Activated gamma-delta T cell (primary cell): ENCODE results near the gene TPPP3.
"Not testable (repeated sequence)": the region's sequence is repeated elsewhere in the genome, so short reads cannot be mapped to it uniquely, and the experiment has no call there.

Experiments used
- DNase-seq: peaks from one replicate; lab custom pipeline; 2025; lab: John Stamatoyannopoulos, UW

TPPP3 gene

GRCh38 chr16:67426022-67426421 lies 32.7 kb upstream of the TPPP3 start:
- DNase-seq, result no peak

- no peak for DNase-seq
These were observed 32.3 kb upstream of the TPPP3 start for GRCh38 chr16:67425580-67425979.

- DNase-seq, result no peak
These were observed 31.8 kb upstream of the TPPP3 start for GRCh38 chr16:67425061-67425460.

- DNase-seq, result no peak
These were observed 30.9 kb upstream of the TPPP3 start for GRCh38 chr16:67424261-67424615.

GRCh38 chr16:67423611-67424260 lies 30.4 kb upstream of the TPPP3 start:
- DNase-seq, result no peak

GRCh38 chr16:67423015-67423414 lies 29.7 kb upstream of the TPPP3 start:
- no peak for DNase-seq

GRCh38 chr16:67421030-67421429 lies 27.7 kb upstream of the TPPP3 start:
- no peak for DNase-seq

GRCh38 chr16:67419931-67420330 lies 26.6 kb upstream of the TPPP3 start:
- no peak for DNase-seq

GRCh38 chr16:67419502-67419901 lies 26.2 kb upstream of the TPPP3 start:
- DNase-seq, result no peak

GRCh38 chr16:67417333-67418061 lies 24.2 kb upstream of the TPPP3 start:
- DNase-seq, result no peak

- peak; percentile 32 for DNase-seq
These were observed 22.8 kb upstream of the TPPP3 start, which contains the start of gene ZDHHC1 for GRCh38 chr16:67415872-67416793. Gene ZDHHC1 (minus strand): TSS chr16:67416477. CDS start chr16:67407775, 8,702 bp downstream.

- DNase-seq, result not testable (repeated sequence)
These were observed 22.1 kb upstream of the TPPP3 start for GRCh38 chr16:67415421-67415820.

- no peak for DNase-seq
These were observed 20.9 kb upstream of the TPPP3 start for GRCh38 chr16:67413978-67414911.

- no peak for DNase-seq
These were observed 19.0 kb upstream of the TPPP3 start for GRCh38 chr16:67412294-67412693.

GRCh38 chr16:67411339-67411738 lies 18.0 kb upstream of the TPPP3 start:
- no peak for DNase-seq

- no peak for DNase-seq
These were observed 16.3 kb upstream of the TPPP3 start for GRCh38 chr16:67409631-67410030.

- DNase-seq, result no peak
These were observed 14.6 kb upstream of the TPPP3 start for GRCh38 chr16:67407788-67408452.

- no peak for DNase-seq
These were observed 14.0 kb upstream of the TPPP3 start for GRCh38 chr16:67407176-67407787.

GRCh38 chr16:67406111-67406971 lies 13.0 kb upstream of the TPPP3 start:
- no peak for DNase-seq
